ENCODE data around the gene FAR2.
"Not testable (repeated sequence)": the region's sequence is repeated elsewhere in the genome, so short reads cannot be mapped to it uniquely, and the experiment has no call there.

Gene FAR2

DNA sequence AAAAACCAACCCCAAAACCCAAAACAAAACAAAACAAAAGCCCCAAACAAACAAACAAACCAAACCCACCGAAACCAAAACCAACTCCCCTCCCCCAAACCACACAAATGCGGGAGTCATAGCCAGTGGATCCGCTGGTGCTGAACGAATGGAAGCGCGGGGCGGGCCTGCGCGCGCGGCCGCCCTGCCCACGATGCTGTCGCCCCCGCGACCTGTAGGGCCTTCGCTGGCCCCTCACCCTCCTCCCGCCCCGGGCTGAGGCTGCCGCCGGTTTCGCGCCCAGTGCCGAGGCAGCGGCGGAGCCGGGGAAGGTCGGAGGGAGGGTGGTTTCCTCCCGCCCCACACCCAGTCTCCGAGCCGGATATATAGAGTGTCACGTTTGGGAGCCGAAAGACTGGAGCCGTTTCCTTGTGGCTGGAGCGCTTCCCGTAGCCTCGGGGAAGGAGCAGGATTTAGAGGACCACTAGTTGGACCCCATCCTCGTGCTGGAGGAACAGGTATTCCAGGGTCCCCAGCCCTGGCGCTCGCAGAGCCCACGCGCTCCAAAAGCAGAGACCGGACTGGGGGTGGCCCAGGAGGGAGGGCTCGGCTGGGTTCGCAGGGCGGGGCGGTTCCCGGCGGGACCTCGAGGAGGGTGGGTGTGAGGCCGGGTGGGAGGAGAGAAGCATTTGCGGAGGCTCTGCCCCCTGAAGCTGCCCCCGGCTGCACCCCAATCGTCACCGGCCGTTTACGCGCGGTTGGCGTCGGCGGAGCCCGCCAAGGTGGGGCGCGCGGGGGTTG, at the start of gene FAR2:
Gene FAR2 (plus strand): TSS at position 368 of the 780 bp plus-strand sequence. CDS start 121,172 bp downstream, outside the sequence.
- DNase-seq, result peak; percentile 83

DNA sequence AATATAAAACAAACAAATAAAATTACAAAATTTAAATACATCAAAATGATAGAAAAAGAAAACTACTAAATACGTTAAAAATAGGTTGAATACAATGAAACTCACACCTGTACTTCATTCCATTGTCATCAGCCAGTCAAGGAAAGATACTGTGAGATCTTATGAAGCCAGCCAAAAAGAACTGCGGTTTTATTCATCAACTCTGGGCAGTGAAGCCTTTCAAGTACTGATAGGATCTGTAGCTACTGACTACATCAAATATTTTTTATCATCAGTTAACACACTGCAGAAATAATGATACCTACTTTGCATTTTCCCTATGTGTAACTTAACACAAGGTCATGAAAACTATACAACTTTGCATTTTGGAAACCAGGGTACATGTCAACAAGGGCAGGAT, 46.3 kb upstream of the FAR2 start:
- DNase-seq, result no peak

DNA sequence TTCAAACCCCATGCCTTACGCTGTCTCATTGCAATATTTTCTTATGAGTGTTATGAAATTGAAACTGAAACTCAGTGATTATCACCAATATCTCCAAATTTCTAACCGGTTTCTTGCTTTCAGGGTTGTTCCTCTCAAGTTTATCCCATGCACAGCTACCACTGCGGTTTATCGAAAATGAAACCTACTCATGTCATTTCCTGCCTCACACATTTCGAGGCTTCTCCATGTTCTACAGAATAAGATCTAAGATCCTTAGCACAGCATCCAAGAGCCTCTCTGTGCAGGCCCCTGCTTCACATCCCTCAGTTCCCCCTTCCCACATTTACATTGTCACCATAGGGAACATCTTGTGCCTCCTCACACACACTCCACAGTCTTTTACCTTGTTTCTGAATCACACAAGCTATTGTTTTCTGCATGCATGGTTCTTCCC, 45.5 kb upstream of the FAR2 start:
- DNase-seq, result peak; percentile 60

DNA sequence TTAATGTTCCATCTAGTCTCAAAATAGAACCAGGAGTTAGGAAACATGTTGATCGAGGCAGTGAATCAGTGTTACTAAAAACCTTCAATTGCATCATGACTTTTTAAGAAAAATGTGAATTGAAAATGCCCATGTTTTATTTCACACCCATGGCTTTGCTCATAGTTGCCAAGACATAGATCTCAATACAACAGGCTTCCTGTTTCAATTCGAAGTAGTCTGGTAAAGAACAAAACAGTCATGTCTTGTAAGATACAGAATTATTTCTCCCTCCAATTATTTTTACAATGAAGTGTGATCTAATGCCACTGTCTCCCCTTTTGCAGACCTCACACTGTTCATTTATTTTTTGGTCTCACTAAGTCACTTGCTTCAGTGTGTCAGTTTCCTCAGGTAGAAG, 44.6 kb upstream of the FAR2 start:
- no peak for DNase-seq

DNA sequence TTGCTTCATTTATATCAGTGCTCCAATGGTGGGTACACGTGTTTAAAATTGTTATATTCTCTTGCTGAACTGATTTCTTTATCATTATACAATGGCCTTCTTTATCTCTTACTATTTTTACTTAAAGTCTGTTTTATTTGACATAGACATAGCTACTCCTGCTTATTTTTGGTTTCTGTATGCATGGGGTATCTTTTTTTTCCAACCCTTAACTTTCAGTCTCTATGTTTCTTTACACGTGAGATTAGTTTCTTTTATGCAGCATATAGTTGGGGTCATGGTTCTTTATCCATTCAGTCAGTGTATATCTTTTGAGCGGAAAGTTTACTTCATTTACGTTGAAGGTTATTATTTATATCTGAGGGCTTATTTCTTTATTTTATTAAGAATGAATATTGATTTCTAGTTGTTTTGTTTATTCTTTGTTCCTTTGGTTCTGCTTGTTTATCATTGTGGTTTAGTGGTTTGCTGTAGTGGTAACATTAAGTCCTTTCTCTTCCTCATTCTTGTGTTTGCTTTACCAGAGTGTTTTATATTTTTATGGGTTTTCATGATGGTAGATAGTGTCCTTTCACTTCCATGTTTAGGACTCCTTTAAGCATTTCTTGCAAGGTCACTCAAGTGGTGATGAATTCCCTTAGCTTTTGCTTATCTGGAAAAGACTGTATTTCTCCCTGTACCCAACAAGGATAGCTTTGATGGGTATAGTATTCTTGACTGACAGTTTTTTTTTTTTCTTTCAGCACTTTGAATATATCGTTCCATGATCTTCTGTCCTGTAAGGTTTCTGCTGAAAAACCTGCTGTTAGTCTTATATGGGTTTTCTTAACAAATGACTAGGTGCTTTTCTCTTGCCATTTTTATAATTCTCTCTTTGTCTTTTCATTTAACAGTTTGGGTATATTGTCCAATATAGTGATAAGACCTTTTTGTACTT, 38.3 kb upstream of the FAR2 start:
- DNase-seq, result no peak

DNA sequence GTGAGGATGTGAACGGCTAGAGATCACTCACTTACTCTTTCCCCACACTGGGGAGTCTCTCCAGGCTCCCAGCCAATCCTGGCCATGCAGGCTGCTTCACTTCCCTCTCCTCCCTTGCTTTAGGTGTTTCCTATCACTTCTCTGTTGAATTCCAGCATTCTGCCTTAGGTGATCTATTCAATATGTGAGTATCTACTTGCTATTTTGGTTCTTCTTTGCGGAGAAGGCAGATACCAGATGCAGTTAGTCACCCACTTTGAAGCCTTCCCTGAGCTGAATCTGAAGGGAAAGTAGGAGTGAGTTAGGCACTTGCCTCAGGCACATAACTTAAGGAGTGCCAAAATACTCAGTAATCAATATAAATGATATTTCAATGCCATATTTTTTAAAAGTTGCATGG, 36.0 kb upstream of the FAR2 start:
- no peak for DNase-seq

DNA sequence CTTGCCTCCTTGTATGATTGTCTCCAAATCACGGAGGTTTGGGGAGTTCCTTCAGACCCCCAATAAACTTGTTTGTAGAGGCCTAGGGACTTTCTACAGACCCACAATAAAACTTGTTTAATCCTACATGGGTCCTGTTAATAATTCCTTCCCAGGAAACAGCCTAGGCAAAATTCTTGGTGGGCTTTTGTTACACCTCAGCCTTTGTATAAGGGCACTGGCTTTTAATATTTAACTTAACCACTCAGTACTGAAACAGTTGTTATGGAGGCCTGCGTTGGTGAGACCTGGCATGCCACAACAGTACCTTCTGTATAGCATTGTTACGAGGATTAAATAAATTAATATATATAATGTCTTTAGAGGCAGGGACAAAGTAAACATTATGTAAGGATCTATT, 32.7 kb upstream of the FAR2 start:
- DNase-seq, result no peak

DNA sequence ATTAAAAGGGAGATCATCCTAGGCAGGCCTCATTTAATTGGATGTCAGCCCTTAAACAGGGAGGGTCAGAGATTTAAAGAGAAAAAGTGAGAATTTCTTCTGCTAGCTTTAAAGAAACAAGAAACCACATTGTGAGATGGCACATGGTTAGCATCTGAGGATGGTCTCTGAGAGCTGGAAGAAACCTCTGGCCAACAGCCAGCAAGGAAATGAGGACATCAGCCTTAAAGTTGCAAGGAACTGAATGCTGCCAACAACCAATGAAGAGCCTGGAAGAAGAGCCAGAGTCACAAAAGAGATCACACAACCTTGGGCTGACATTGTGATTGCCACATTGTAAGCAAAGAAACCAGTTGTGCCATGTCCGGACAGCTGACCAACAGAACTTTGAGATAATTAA, 17.5 kb upstream of the FAR2 start:
- DNase-seq, result peak; percentile 29

DNA sequence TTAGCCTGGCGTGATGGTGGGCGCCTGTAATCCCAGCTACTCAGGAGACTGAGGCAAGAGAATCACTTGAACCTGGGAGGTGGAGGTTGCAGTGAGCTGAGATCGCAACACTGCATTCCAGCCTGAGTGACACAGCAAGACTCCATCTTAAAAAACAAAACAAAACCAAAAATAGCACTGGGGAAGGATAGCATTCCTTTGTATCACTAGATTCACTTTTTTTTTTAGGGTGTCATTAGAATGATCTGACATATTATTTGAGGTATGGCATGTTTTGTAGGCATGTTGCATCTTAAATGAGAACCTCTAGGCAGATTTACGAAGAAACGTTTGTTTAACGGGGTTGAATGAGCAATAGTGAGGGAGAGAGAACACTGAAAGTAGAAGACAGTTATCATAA, 16.8 kb upstream of the FAR2 start:
- DNase-seq, result no peak

DNA sequence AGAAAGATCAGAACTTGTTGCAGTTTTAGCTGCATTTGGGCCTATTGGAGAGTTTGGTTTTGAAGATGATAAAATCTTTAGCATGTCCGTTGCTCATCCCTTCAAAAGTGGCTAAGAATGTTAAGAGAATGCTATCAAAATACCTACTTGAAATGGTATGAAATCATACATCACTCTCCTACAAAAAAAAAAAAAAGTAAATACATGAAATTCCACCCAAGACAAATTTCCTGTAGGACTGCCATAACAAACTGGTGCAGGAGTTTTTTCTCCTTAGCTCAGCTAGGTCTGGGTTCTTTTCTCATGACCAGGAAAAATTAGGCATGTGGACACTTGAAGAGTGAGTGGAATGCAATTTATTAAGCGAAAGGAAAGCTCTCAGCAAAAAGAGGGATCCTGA, 15.9 kb upstream of the FAR2 start:
- DNase-seq, result no peak

DNA sequence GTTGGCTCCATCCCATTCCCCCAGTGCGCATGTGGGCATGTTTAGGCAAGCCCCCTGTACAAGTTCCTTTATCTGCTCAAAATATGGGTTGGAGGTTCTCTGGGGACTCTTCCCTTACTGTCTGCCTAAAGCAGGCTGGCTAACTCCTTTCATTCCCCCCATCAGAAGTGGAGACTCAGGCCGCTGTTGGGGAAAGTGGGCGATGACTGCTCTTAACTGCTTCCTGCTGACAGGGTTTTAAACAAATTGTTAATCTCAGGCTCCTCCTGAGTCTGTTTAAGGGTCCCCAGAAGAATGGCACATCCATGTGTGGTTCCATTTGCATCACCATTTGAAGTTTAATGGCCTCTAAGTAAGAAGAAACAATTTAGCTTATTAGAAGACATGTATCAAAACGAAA, 15.4 kb upstream of the FAR2 start:
- no peak for DNase-seq

DNA sequence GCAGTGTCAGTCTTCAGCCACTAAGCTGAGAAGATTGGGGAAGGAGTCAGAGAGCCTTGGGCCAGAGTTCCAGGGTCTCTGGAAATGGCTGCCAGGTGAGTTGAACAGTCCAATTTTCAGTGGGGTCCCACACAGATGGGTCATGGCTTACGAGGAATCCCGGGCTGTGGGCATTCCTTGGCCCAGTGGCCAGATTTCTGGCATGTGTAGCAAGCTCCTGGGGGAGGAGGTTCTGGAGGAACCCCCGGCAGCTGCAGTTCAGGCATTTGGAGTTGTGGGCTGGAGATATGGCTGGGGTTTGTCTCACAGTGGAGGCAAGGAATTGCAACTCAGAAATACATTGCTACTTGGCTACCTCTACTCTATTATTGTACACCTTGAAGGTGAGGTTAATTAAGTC, 10.8 kb upstream of the FAR2 start:
- DNase-seq, result not testable (repeated sequence)

DNA sequence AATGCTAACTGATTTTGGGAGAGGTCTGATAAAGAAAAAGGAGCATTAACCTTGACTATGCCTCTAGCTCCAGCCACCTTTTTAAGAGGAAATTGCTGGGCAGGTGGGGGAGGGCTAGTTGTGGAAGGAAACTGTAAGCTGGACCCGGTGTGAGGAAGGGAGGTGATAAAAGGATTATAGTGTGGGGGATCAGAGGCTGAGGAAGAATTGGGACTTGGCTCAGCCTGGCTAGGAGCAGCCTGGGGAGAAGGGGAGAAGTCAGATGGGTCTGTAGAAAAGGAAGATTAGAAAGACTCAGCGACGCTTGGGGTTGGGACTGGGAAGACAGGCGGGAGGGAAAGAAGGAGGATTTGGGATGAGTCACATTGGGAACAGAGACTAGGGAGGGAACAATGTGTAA, 10.2 kb upstream of the FAR2 start:
- DNase-seq, result not testable (repeated sequence)

DNA sequence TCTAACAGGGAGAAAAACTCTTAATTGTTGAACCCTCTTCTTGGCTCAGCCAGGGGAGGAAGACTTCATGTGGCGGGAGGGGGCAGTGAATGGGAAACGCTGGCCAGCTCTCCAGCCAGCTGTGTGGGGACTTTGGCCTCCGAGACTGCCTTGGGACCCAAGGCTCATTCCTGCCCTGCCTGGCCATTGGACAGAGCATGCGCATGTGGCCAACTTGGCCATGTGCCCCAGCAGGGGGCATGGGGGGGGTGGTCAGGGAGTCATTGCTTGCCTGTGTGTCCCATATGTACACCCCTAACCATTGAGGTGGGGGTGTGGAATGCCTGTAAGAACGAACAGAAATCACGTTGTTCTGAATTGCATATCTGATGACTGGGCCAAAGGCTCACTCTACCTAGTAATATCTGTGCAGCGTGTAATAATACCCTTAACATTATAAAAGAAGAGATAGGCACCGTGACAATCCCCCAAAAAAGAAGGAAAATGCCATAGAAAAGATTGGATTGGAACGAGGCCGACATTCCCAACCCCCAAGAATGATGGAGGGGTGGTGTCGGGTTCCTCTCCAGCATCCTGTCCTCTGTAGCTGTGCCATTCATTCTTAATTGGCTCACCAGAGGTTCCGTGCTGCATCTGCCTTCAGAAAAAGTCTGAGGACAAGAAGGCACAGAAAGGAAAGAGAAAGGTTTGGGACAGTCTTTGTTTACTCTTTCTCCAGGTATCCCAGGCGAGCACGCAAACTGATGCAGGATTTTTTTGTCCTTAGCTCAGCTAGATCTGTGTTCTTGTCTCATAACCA, 3.5 kb upstream of the FAR2 start:
- DNase-seq, result no peak

DNA sequence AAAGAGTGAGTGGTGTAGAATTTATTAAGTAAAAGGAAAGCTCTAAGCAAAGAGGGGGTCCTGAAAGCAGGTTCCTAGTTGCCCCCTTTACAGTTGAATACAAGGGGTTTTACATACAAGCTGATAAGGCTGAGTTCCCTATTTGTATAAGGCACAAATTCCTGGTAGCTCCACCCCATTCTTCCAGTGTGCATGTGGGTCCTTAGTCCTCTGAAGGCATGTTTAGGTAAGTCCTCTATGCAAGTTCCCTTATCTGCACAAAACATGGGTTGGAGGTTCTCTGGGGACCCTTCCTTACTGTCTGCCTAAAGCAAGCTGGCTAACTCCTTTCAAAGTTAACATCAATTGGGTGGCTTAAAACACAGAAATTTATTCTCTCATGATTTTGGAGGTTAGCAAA, 2.9 kb upstream of the FAR2 start:
- peak; percentile 55 for DNase-seq

DNA sequence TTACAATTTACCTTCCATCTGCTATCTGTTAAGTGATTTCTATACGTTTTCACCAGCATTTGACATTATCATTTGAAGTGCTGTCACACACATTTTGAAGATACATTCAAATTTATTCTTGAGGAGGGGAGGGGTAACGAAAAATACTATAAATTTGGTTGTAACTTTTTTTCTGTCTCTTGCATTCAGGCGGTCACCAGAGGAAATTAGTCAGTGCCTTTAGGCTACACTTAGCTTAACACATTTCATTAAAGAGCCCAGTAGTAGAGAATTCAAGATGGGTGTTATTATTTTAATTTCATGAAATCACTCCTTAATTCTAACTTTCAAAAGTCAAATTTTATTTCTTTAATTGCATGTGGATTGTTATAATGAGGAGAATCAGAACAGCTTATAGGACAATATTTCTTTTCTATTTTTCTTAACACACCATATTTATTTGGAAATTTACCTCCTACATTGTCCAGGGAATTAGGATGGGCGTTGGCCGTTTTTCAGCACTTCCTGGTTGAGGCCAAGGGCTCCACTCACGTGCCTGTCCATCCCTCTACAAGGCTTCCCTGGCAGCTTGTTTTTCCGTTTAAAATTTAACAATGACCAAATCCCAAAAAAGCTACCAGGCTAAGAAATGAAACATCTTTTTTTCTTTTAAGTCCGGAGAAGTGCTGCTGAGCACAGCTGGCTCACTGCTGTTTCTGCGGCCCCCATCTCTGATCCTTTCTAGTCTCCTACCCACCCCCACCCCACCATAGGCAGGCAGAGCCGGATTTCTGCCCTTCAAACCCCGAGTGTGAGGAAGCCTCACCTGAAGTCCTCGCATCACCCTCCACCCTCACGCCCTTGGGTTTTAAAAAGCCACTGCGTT, 1.1 kb upstream of the FAR2 start:
- DNase-seq, result peak; percentile 57

DNA sequence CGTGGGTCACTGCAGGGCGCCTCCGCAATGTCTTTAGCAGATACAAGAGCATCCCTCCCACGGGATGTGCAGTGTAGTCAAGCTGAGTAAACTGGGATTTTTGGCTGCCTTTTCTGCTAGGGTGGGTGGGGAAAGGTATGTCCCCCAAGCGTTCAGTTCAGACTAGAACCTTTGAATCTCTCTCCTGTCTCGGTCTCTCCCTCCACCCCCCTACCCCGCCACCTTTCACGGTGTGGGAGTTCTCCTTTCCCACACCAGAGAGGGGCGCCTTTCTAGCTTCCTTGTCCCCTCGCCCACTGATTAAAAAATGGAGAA, 525 bp upstream of the FAR2 start:
- no peak for DNase-seq

DNA sequence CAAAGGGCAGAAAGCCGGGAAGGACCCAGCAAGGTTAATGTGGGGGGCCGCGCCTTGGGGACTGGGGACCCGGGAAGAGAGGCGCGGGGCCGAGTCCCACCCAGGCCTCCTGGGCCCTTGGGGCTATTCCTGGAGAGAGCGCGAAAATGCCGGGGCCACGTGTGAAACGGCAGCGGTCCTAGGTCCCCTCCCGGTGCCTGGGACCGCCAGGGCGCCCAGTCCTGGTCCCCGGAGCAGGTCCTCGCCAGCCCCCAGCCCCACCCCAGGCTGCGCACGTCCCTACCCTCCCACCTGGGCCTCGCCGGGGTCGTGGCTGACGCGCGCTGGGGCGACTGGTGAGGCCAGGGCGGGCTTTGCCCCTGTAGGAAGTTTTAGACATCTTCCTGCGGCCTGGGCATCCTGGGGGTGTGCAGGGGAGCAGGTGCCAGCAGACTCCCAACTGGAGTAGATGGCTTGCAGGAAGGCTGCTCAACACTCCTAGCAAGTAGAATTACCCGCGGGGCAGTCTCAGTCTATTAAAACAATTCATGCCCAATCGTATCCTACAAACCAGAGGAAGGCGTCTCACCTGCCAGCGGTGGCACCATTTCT, 708 bp downstream of the FAR2 start:
- no peak for DNase-seq

DNA sequence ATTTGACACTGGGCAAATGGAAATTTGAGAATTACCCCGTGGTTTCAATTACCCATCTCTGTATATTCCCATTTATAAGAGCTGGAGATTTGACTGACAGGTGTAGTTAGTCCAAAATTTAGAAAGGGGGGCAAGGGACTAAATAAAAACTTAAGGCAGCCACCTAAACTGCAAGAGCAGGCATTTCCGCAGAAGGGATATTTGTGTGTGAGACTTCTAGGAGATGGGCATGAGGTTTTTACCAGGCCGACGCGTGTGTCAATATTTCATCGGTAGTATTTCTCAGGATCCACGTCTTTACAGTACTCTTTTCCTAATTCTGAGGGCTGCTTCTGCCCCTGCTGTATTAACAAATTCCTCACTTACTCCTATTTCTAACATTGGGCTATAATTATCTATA, 1.4 kb downstream of the FAR2 start:
- peak; percentile 42 for DNase-seq

DNA sequence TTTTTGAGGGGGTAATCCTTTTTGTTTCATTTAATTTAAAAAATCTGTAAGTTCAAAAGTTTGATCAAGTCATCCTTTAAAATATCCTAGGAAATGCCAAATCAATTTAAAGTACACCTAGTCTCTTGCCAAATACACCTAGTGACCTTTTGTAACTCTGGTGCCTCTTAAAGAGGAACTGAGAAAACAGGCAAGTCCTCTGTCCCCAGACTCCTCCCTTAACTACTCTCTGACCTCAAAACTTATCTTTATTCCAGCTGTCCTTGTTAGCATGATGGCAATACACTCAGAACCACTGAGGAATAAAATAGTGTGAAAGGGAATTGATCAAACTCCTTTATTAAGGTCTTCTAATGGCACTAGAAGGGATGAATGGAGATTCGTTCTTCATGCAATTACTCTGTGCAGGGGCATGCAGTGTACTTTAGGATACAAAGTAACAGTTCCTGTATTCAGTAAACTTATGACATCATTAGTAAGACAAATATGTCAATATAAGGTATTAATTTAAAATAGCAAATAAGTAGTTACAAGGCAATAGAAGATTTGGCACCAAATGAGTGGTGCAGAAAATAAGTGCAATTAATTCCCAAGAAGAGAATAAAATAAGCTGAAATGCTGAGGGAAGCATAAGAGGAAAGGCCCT, 3.3 kb downstream of the FAR2 start:
- DNase-seq, result peak; percentile 79

DNA sequence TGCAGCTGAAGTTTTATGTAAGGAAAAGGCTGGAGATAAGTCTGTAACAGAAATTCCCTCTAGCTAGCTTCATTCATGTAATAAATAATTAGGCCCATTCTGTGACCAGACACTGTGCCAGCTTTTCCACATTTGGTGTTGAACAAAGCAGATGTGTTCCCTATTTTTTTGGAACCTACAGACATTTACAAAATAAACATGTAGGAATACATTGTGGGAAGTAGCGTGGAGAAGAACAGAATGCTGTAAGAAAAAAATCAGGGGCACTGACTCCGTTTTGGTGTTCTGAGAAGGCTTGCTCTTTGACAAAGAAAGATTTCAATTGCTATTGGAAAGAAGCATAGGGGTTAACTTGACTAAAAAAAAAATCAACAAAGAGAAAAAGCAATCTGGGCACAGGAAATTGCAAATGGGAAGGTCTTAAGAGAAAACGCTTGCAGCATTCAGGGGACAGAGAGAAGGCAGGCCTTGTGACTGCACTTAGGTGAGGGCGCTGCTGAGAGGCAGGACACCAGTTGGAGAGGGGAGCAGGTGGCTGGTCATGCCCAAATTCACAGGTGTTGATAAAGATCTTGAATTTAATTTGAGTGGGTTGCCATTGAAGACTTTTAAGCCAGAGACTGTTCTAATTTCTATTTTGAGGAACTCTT, 4.0 kb downstream of the FAR2 start:
- no peak for DNase-seq

Data from hematopoietic multipotent progenitor cell treated with erythropoietin and hydrocortisone succinate and interleukin-3 and kit ligand, for 8 days (in vitro differentiated cells).